Bronchial smooth muscle cell (primary cell): ENCODE data around the gene PCCA. TPM values are rescaled to one million over a fixed set of nuclear protein-coding genes. Genes with fewer than 3 reads are reported as not detected.

Experiments used
- total RNA-seq: library from RNA; depleted of rRNA; stranded (reverse); fragments of >200 nt; gene quantifications from 2 replicates; pipeline ENCODE4 v1.2.1, GENCODE V29; 2014

Gene PCCA, protein sequence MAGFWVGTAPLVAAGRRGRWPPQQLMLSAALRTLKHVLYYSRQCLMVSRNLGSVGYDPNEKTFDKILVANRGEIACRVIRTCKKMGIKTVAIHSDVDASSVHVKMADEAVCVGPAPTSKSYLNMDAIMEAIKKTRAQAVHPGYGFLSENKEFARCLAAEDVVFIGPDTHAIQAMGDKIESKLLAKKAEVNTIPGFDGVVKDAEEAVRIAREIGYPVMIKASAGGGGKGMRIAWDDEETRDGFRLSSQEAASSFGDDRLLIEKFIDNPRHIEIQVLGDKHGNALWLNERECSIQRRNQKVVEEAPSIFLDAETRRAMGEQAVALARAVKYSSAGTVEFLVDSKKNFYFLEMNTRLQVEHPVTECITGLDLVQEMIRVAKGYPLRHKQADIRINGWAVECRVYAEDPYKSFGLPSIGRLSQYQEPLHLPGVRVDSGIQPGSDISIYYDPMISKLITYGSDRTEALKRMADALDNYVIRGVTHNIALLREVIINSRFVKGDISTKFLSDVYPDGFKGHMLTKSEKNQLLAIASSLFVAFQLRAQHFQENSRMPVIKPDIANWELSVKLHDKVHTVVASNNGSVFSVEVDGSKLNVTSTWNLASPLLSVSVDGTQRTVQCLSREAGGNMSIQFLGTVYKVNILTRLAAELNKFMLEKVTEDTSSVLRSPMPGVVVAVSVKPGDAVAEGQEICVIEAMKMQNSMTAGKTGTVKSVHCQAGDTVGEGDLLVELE
- total RNA-seq = 62.4 and 83.4 TPM in 2 replicates

GRCh38 chr13:100088644-100089464 lies at the start of gene PCCA:
Gene PCCA, plus strand, starts transcription at chr13:100089093. Its CDS starts 28 bp downstream, at chr13:100089121.

Other genes with a start within 250 kb of the PCCA start
- gene ZIC5, start 117.3 kb upstream of the PCCA start, total RNA-seq = under 0.01 TPM in 1 of 2 replicates, not detected in the other
- not detected in 2 replicates for gene ZIC2, start 107.3 kb upstream of the PCCA start, total RNA-seq